C1 segment of cervical spinal cord (tissue), 14 donors: ENCODE data around the gene SMARCA5.
"Not testable (repeated sequence)": the region's sequence is repeated elsewhere in the genome, so short reads cannot be mapped to it uniquely, and the experiment has no call there.

Source experiments
- DNase-seq, 14 donors: peaks; one replicate each; lab custom pipeline; 2025; lab: John Stamatoyannopoulos, UW

The SMARCA5 gene, protein sequence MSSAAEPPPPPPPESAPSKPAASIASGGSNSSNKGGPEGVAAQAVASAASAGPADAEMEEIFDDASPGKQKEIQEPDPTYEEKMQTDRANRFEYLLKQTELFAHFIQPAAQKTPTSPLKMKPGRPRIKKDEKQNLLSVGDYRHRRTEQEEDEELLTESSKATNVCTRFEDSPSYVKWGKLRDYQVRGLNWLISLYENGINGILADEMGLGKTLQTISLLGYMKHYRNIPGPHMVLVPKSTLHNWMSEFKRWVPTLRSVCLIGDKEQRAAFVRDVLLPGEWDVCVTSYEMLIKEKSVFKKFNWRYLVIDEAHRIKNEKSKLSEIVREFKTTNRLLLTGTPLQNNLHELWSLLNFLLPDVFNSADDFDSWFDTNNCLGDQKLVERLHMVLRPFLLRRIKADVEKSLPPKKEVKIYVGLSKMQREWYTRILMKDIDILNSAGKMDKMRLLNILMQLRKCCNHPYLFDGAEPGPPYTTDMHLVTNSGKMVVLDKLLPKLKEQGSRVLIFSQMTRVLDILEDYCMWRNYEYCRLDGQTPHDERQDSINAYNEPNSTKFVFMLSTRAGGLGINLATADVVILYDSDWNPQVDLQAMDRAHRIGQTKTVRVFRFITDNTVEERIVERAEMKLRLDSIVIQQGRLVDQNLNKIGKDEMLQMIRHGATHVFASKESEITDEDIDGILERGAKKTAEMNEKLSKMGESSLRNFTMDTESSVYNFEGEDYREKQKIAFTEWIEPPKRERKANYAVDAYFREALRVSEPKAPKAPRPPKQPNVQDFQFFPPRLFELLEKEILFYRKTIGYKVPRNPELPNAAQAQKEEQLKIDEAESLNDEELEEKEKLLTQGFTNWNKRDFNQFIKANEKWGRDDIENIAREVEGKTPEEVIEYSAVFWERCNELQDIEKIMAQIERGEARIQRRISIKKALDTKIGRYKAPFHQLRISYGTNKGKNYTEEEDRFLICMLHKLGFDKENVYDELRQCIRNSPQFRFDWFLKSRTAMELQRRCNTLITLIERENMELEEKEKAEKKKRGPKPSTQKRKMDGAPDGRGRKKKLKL

DNA sequence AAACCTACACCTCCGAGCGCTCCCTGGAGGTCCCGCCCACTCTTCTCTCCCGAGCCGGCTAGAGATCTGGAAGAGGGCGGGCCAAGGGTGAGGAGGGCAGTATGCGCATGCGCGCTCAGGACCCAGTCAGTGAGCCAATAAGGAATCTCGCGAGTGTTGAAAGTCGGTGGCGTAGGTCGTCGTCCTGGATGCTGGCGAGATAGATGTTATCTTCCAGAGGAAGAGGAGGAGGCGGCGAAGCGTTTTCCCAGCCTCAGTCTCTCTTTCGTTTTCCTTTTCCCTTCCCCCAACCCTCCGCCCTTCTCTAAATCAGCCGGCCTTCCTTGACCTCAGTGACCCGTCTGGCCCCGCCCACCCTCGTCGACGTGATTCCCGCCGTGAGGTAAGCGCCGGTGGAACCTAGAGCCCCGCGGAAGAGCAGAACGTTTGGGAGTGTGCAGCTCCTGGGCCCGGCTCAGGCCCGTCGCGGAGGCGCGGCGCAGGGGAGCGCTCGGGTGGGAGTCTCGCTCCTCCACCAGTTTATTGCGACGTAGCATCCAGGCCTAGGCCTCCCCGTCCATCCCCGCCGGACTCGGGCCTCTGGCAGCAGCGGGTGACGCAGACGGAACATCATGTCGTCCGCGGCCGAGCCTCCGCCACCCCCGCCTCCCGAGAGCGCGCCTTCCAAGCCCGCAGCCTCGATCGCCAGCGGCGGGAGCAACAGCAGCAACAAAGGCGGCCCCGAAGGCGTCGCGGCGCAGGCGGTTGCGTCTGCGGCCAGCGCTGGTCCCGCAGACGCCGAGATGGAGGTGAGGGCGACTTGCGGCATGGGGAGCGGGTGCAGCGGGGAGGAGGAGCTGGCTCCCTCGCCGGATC lies at the start of gene SMARCA5:
TSS of gene SMARCA5 (plus strand) at position 389 of the 855 bp plus-strand sequence. CDS start at position 612, 223 bp downstream.
- DNase-seq = peak; percentile 94 to 99 (median 96)

DNA sequence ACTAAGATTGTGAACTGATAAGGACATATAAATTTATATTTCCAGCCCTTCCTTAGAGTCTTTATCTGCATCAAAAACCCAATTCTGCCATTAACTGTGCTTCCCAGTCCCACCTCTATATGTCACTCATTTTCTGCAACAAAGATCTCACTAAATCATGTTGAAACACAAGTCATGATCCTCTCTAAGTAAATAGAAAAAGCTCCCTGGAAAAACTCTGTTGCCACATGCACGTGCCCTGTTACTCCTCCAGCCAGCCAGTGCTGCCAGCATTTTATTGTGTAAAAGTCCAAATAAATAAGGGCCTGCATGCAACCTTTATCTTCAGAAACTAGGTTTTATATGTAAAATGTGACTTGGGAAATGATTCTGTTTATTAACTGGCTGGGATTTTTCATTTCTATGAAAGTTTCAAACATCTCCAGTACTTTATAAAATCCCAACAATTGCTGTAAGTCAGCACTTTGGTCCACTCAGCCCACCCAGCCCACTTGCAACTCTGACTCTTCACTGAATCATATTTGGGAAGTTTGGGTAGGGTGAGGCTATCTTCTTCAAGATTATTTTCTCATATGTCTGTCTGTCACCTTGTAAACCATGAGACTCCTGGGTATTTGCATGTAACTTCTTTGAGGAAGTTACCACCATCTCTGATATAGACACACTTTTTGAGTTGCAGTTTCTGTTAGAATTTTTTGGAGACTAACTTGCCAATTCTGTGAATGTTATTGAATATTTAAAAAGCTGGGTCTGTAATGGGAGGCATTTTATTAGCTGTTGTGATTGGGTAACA lies 40.0 kb upstream of the SMARCA5 start:
- DNase-seq = no peak

DNA sequence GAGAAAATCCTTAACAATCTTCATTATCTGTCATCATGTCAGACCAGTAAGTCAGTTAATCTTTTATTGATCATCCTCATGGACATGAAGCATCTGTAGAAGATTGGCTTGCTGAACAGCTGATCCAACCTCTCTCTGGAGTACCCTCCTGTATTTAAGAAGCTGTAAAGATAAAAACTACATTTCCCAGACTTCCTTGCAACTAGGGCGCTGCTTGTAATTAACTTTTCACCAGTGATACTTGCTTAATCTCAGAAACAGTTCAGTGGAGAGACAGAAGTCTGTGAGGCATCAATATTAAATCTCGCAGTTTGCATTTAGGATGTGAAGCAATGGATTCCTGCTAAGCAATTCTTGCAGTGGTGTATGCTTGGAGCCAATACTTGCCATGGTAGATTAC lies 36.0 kb upstream of the SMARCA5 start:
- no peak for DNase-seq

DNA sequence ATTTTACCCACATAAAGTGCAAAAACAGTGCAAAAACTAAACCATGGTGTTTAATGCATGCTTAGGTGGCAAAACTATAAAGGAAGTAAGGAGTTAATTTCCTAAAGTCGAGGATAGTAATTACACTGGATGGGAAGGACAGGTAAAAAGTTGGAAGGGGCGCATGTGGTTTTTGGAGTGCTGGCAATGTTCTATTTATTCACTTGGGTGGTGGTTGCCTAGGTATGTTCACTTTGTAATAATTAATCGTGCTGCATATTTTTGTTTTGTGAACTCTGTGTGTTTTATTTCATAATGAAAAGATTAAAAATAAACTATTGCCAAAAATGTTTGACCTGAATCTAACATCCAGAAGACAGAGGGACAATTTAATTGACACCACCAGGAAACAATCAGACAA lies 32.1 kb upstream of the SMARCA5 start:
- DNase-seq = no peak

DNA sequence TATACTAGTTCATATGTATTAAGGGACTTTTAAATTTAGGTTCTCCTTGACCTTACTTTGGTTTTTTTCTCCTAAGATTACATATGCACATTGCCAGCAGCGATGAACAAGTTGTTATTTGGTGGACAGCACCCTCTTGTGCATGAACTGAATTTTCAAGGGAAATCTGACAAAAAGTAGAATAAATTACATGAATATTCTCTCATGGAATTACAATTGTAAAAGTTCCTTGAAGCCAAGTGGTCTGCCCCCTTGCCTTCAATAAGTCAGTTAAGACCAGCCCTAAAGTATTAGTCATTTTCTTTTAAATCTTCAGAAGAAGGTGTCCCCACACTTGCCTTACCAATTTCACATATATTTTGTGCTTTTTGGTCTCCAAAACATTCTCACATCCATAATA lies 30.7 kb upstream of the SMARCA5 start:
- DNase-seq = peak in 3 of 14 donors; percentile 1 to 32 (median 7)

DNA sequence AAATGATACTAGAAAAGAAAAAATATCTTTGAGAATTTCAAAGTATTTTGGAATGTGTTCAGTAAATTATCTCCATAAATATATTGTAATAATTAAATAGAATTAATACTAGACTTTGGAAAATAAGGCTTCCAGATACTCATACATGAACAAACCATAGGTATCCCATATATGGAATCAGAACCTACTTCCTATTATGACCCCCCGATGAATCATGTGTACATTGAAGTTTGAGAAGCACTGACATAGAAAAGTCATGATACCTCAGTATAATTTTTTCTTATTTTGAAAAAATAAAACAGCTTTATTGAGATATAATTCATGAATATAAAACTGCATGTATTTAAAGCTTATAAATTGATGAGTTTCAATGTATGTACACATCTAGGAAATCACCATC lies 27.2 kb upstream of the SMARCA5 start:
- DNase-seq = no peak

DNA sequence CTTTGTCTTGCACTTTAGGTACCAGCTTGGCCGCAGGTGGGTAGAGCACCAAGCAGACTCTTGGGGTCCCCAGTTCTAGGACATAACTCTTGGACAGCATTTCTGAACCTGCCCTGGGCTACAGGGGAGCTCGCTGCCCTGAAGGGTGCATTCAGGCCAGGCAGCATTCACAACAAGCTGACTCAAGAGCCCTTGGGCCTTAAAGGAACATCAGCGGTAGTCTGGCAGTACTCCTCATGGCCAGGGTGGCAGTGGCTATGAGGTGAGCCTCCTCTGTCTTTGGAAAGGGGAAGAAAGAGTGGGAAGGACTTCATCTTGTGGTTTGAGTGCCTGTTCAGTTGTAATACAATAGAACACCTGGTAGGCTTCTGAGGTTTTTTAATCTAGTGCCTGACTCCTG lies 24.8 kb upstream of the SMARCA5 start:
- no peak for DNase-seq

DNA sequence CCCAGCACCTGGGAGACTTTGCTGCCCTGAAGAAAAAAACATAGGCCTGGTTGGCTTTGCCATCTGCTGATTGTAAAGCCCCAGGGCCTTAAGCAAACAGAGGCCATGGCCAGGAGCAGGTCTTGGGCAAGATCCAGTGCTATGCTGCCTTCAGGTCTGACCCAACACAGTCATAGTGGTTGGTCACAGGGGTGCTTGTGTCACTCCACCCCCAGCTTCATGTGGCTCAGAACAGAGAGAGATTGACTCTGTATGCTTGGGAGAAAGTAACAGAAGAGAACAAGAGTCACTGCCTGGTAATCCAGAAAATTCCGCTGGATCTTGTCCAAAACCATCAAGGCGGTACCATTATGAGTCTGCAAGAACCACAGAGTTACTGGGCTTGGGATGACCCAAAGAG lies 24.4 kb upstream of the SMARCA5 start:
- no peak for DNase-seq

DNA sequence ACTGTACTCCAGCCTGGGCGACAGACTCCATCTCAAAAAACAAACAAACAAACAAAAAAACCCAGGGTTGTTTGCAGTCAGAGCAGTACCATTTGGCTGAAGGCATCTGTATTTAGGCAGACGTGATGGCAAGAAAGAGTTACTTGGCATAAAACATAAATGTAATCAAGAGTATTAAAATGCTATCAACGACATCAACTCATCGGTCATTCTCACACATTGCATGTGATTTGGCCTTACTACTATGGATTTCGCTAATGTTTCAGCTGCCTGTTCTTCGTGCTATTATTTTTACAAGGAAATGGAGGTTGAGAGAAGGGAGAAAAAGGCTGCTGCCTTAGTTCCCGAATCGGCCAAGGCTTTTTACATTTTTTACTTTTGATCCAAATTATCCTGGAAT lies 15.5 kb upstream of the SMARCA5 start:
- DNase-seq = no peak

DNA sequence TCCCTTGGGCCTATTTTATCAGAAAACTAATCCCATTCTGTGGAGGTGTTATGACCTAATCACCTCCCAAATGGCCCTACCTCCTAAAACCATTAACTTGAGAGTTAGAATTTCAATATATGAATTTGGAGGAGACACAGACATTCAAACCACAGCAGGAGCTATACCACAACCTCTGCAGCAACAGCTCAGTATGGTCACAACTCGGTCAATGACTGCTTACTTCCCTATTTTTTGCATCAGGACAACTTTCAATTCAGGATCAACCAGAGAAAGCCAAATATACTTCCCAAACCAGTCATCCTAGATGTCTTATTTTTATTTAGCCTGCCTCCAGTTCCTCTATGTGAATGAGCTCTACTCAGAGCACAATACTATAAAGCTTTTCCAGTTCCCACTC lies 11.3 kb upstream of the SMARCA5 start:
- no peak for DNase-seq

DNA sequence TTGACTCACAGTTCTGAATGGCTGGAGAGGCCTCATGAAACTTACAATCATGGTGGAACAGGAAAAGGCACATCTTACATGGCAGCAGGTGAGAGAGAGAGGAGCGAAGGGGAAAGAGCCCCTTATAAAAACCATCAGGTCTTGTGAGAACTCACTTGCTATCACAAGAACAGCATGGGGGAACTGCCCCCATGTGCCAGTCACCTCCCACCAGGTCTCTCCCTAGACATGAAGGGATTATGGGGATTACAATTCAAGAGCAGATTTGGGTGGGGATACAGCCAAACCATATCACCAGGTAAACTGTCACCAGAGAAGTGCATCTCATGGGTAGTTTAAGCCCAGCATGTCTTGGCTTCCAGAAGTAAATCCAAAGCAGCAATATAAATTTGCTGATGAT lies 7.5 kb upstream of the SMARCA5 start:
- DNase-seq = no peak

DNA sequence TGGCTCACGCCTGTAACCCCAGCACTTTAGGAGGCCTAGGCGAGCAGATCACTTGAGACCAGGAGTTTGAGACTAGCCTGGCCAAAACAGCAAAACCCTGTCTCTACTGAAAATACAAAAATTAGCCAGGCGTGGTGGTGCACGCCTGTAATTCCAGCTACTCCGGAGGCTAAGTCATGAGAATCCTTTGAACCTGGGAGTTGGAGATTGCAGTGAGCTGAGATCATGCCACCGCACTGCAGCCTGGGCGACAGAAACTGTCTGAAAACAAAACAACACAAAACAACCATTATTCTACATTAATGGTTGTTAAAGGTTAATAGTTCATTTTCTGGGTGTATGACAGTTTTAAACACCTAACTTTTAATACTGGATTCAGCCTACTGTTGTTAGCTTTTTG lies 1.6 kb upstream of the SMARCA5 start:
- no peak for DNase-seq

DNA sequence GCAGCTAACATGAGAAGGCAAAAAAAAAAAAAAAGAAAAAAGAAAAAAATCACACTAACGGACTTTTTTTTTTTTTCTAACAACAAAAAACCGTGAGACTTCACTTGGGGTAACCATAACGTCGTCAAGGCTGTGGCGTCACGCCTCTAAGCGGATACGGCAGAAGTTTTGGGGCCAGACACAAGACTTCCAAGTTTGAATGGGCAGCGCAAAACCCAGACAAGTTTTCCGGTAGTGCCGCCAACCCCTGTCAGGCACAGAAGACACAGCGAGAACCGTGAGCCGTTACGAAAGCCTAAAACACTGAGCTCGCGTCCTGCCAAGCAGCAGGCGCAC lies 556 bp upstream of the SMARCA5 start:
- no peak for DNase-seq

DNA sequence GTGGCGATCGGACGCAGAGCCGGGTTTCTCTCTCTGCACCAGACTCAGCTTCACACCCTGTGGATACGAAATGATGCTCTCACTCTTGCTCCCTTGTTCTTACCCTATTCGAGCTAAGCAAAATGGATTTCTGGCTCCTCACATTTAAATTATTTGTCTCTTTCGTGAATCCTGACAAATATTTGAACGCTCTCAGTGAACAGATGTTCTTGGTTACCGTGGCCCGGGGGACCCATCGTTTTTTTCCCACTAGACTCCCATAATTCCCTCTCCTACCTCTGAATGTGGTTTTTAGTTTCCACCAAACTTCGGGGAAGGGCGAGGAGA lies 630 bp downstream of the SMARCA5 start:
- DNase-seq = no peak

DNA sequence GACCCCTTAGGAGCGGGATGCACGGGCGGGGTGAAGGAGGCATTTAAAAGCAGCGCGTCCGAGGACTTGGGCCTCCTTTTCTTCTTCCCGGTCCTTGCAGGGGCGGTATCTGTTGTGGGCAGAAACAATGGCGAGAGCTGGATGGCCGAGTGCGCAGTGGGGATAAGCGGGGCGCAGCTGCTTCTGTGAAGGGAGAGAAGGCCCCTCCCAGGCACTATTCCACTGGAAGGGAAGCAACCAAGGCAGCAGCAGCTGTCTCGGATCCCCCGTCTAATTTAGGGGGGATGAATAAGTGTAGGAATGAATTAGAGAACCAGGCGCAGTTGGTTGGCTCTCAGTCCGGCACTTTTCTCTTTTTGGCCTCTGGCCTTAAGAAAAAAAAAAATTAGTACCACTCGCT lies 995 bp downstream of the SMARCA5 start:
- peak in 11 of 14 donors; percentile 13 to 54 (median 32) for DNase-seq

DNA sequence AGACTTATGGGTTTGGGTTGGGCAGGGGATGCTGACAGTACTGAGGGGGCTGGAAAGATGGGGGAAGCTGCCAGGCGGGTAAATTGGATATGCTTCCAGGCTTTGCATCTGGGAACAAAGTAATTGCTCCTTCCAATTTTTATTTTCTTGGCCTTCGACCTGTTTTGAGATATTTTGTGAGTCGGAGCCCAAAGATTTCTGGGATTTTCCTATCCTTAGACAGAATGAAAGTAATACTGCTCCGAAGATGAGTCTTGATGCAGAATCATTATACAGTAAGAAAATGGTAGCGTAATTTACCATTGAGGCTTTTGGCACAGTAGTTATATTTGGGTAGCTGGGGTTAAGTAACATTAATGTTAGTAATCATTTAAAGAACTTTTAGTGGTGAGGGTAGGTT lies 1.4 kb downstream of the SMARCA5 start:
- DNase-seq = no peak

DNA sequence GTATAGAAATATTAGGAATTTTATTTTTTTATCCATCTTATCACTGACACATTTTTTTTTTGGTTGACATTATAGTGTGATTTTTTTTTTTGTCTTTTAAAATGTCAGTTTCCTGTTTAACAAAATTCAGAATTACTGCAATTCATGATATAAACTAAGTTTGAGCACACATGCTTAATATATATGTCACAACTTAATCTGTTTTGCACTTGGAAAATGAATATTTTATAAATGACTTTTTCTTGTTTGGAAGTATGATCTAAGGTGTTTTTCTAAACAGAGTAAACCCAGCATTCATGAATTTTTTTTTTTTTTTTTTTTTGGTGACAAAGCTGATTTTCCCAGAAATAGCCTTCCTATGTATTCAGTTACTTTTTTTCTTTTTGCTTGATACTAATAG lies 2.4 kb downstream of the SMARCA5 start:
- DNase-seq = no peak

DNA sequence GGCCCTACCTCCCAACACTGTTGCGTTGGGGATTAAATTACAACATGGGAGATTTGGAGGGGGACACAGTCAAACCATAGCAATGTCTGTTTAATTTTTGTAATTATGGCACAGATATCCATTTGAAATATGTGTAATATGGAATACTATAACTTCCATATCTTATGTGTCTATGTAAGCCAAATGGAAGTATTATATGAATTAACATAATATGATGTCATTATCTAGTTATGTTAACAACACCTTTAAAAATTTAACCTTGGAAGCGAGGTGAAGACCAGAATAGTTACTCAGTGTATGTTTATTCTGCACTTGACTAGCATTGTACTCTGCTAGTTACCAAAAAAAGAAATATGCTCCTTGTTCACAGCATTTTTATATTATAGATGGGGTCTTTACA lies 4.3 kb downstream of the SMARCA5 start:
- no peak for DNase-seq

DNA sequence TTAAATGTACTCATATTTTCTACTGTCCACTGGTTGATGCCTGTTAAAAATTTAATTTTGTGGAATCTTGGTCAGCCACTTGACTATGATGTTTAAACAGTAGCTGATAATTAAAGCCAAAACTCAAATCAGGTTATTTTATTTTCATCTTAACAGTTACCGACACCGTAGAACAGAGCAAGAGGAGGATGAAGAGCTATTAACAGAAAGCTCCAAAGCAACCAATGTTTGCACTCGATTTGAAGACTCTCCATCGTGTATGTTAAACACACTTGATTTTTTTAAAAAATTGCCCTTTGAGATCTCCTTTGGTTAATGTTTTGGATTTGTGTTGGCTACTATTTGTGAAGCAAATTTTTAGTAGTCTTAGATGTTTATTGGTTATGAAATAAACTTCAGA lies 10.7 kb downstream of the SMARCA5 start:
- no peak for DNase-seq

DNA sequence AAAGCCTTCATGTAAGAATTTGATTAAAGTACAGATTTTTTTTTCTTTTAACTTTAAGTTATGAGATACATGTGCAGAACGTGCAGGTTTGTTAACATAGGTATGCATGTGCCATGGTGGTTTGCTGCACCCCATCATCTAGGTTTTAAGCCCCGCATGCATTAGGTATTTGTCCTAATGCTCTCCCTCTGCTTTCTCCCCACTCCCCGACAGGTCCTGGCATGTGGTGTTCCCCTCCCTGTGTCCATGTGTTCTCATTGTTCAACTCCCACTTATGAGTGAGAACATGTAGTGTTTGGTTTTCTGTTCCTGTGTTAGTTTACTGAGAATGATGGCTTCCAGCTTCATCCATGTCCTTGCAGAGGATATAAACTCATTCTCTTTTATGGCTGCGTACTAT lies 14.5 kb downstream of the SMARCA5 start:
- DNase-seq = not testable (repeated sequence)

DNA sequence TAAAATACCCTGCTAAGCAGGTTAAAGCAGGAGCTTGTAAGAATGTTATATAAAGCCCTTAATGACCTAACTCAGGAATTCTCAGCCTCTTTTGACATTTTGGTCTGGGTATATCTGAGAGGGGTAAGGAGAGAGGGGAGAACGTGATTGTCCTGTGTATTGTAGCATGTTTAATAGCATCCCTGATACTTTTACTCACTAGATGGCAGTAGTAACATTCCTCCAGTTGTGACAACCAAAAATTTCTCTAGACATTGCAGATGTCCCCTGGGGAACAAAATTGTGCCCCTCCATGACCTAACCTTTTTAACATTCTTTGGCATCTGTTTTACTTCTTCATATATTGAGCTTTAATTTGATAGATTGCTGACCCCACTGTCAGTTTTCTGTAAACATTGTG lies 17.9 kb downstream of the SMARCA5 start:
- no peak for DNase-seq
